Adrenal gland (tissue), 5 donors: Measurements from ENCODE around the gene CACNA1D.

Source experiments
- POLR2A ChIP-seq, 2 donors: fragments of 450-650 bp; IDR thresholded peaks; one replicate each; pipeline ENCODE4 v1.6.1; 2017; ENCODE audit warnings: antibody characterized with exemption in 2 of 2, mild to moderate bottlenecking in 2 of 2, moderate library complexity in 1 of 2
- TF ChIP-seq, protein P1 (sequence below), 6 experiments: fragments of 450-650 bp in 4 of 6; fragments of 200-600 bp in 2 of 6; sonication (generic) in 1 of 6; IDR thresholded peaks; 1 replicate in 5 of 6; 2 replicates in 1 of 6; pipeline versions ENCODE4 v1.5.1 to v1.8.0; 2016 to 2021; ENCODE audit warnings: antibody characterized with exemption in 6 of 6, mild to moderate bottlenecking in 2 of 6, moderate library complexity in 1 of 6
- donor health status: DM: no; HTN: no; CAD: no.

DNA sequence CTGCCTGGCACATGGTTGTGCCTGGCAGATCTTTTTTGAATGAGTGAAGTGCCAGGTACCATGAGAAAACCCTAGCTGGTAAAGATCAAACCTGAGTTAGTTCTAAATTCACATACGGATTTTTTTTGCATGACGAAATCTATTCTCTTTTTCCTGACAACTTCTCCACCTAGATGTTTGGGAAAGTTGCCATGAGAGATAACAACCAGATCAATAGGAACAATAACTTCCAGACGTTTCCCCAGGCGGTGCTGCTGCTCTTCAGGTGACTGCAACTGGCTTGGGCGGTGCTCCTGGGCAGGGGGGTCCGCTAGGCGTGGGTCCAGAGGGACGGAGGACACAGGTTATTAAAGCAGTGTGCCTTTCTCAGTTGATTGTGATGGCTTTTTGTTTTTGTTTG lies 280.0 kb downstream of the CACNA1D start:
- TF ChIP-seq, protein P1, sequence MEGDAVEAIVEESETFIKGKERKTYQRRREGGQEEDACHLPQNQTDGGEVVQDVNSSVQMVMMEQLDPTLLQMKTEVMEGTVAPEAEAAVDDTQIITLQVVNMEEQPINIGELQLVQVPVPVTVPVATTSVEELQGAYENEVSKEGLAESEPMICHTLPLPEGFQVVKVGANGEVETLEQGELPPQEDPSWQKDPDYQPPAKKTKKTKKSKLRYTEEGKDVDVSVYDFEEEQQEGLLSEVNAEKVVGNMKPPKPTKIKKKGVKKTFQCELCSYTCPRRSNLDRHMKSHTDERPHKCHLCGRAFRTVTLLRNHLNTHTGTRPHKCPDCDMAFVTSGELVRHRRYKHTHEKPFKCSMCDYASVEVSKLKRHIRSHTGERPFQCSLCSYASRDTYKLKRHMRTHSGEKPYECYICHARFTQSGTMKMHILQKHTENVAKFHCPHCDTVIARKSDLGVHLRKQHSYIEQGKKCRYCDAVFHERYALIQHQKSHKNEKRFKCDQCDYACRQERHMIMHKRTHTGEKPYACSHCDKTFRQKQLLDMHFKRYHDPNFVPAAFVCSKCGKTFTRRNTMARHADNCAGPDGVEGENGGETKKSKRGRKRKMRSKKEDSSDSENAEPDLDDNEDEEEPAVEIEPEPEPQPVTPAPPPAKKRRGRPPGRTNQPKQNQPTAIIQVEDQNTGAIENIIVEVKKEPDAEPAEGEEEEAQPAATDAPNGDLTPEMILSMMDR (IDR thresholded peaks at IDR 0.05) = no peak
- TF ChIP-seq POLR2A (IDR thresholded peaks at IDR 0.05) = no peak
